SK-N-SH treated with all-trans-retinoic acid at 6 μM for 48 hours (cell line): ENCODE measurements around the gene AGAP2.

Source experiments
- ARNTL ChIP-seq: fragments of 450-650 bp; formaldehyde crosslinking; IDR thresholded peaks from 2 replicates; pipeline ENCODE4 v1.5.0; 2020; ENCODE audit warnings: low read depth, mild to moderate bottlenecking, moderate library complexity, borderline replicate concordance
- BACH2 ChIP-seq: fragments of 250-450 bp; sonication (Bioruptor Pico); IDR thresholded peaks from 2 replicates; pipeline ENCODE4 v1.9.0; 2021; ENCODE audit warnings: mild to moderate bottlenecking, borderline replicate concordance
- CSDC2 ChIP-seq: fragments of 250-450 bp; sonication (Bioruptor Pico); IDR thresholded peaks from 2 replicates; pipeline ENCODE4 v1.5.0; 2020; ENCODE audit warnings: mild to moderate bottlenecking, moderate library complexity
- ESRRG ChIP-seq: fragments of 250-450 bp; sonication (Bioruptor Pico); IDR thresholded peaks from 2 replicates; pipeline ENCODE4 v1.6.1; 2021; ENCODE audit warnings: mild to moderate bottlenecking
- GLIS3 ChIP-seq: fragments of 250-450 bp; sonication (Bioruptor Pico); IDR thresholded peaks from 2 replicates; pipeline ENCODE4 v1.5.0; 2020; ENCODE audit warnings: mild to moderate bottlenecking, moderate library complexity
- ISL1 ChIP-seq: fragments of 250-450 bp; sonication (Bioruptor Pico); IDR thresholded peaks from 2 replicates; pipeline ENCODE4 v2.1.2; 2022; ENCODE audit warnings: mild to moderate bottlenecking, moderate library complexity
- TF ChIP-seq, protein P1 (sequence below): fragments of 250-450 bp; sonication (Bioruptor Pico); IDR thresholded peaks from 2 replicates; pipeline ENCODE4 v1.5.1; 2020; ENCODE audit warnings: low read depth, mild to moderate bottlenecking, moderate library complexity
- TF ChIP-seq, protein P2 (sequence below): fragments of 250-450 bp; sonication (Bioruptor Pico); IDR thresholded peaks from 2 replicates; pipeline ENCODE4 v1.8.0; 2020; ENCODE audit warnings: mild to moderate bottlenecking, moderate library complexity, borderline replicate concordance

- TF ChIP-seq ISL1 (no peak), ESRRG (no peak), ARNTL (CRISPR knock-in tag) (no peak), CSDC2 (CRISPR knock-in tag) (no peak), BACH2 (CRISPR knock-in tag) (no peak), GLIS3 (CRISPR knock-in tag) (no peak)
- TF ChIP-seq, protein P1, sequence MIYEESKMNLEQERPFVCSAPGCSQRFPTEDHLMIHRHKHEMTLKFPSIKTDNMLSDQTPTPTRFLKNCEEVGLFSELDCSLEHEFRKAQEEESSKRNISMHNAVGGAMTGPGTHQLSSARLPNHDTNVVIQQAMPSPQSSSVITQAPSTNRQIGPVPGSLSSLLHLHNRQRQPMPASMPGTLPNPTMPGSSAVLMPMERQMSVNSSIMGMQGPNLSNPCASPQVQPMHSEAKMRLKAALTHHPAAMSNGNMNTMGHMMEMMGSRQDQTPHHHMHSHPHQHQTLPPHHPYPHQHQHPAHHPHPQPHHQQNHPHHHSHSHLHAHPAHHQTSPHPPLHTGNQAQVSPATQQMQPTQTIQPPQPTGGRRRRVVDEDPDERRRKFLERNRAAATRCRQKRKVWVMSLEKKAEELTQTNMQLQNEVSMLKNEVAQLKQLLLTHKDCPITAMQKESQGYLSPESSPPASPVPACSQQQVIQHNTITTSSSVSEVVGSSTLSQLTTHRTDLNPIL (CRISPR knock-in tag): no peak
- TF ChIP-seq, protein P2, sequence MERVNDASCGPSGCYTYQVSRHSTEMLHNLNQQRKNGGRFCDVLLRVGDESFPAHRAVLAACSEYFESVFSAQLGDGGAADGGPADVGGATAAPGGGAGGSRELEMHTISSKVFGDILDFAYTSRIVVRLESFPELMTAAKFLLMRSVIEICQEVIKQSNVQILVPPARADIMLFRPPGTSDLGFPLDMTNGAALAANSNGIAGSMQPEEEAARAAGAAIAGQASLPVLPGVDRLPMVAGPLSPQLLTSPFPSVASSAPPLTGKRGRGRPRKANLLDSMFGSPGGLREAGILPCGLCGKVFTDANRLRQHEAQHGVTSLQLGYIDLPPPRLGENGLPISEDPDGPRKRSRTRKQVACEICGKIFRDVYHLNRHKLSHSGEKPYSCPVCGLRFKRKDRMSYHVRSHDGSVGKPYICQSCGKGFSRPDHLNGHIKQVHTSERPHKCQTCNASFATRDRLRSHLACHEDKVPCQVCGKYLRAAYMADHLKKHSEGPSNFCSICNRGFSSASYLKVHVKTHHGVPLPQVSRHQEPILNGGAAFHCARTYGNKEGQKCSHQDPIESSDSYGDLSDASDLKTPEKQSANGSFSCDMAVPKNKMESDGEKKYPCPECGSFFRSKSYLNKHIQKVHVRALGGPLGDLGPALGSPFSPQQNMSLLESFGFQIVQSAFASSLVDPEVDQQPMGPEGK (CRISPR knock-in tag): no peak
These were observed 42.6 kb downstream of the AGAP2 start for GRCh38 chr12:57695770-57696432.
